CD4-positive, alpha-beta T cell treated with Interleukin-17A for 1 hour (primary cell): ENCODE results near the gene SF3B1.
"Not testable (repeated sequence)": the region's sequence is repeated elsewhere in the genome, so short reads cannot be mapped to it uniquely, and the experiment has no call there.

ENCODE experiments used
- DNase-seq: peaks from one replicate; pipeline ENCODE4 v3.0.0-alpha.2; 2020

Gene SF3B1

GRCh38 chr2:197378086-197378485 lies 56.7 kb downstream of the SF3B1 start:
- DNase-seq: no peak

GRCh38 chr2:197377670-197378069 lies 57.2 kb downstream of the SF3B1 start:
- DNase-seq: no peak

- DNase-seq: no peak
These were observed 62.2 kb downstream of the SF3B1 start for GRCh38 chr2:197372592-197372991.

- not testable (repeated sequence) for DNase-seq
These were observed 64.2 kb downstream of the SF3B1 start for GRCh38 chr2:197370664-197371063.

- DNase-seq: no peak
These were observed 64.9 kb downstream of the SF3B1 start for GRCh38 chr2:197369933-197370320.

GRCh38 chr2:197369228-197369932 lies 65.4 kb downstream of the SF3B1 start:
- DNase-seq: no peak

- no peak for DNase-seq
These were observed 66.4 kb downstream of the SF3B1 start for GRCh38 chr2:197368412-197368811.

- DNase-seq: no peak
These were observed 70.8 kb downstream of the SF3B1 start for GRCh38 chr2:197363998-197364397.

GRCh38 chr2:197360744-197361156 lies 74.1 kb downstream of the SF3B1 start:
- no peak for DNase-seq

- no peak for DNase-seq
These were observed 75.0 kb downstream of the SF3B1 start for GRCh38 chr2:197359859-197360258.

- no peak for DNase-seq
These were observed 75.9 kb downstream of the SF3B1 start for GRCh38 chr2:197358931-197359330.

GRCh38 chr2:197357986-197358385 lies 76.8 kb downstream of the SF3B1 start:
- no peak for DNase-seq

GRCh38 chr2:197356136-197356535 lies 78.7 kb downstream of the SF3B1 start:
- peak; percentile 23 for DNase-seq

GRCh38 chr2:197354169-197354558 lies 80.7 kb downstream of the SF3B1 start:
- DNase-seq: no peak

GRCh38 chr2:197353393-197354168 lies 81.2 kb downstream of the SF3B1 start:
- DNase-seq: no peak

GRCh38 chr2:197349699-197350098 lies 85.1 kb downstream of the SF3B1 start:
- DNase-seq: no peak

GRCh38 chr2:197348721-197349360 lies 86.0 kb downstream of the SF3B1 start:
- no peak for DNase-seq

GRCh38 chr2:197345846-197346370 lies 88.9 kb downstream of the SF3B1 start:
- no peak for DNase-seq

- DNase-seq: not testable (repeated sequence)
These were observed 90.9 kb downstream of the SF3B1 start for GRCh38 chr2:197343968-197344367.

- DNase-seq: no peak
These were observed 94.2 kb downstream of the SF3B1 start for GRCh38 chr2:197340591-197340990.
